NT2/D1 (cell line): ENCODE results near the gene MS4A10.

Experiments
- YY1 ChIP-seq: IDR thresholded peaks from 2 replicates; pipeline ENCODE4 v1.6.1; 2011; ENCODE audit not compliant: insufficient read length, insufficient read depth
- ZNF274 ChIP-seq: IDR thresholded peaks from 2 replicates; pipeline ENCODE4 v1.6.1; 2011; ENCODE audit warnings: mild to moderate bottlenecking, low read depth, low read length

GRCh38 chr11:60765355-60765754 lies 19.8 kb upstream of the MS4A10 start:
- TF ChIP-seq YY1 (no peak), ZNF274 (no peak)
